ENCODE results near the gene POLR3E.
A peak's percentile ranks its signal among the peaks of the same experiment; 100 is the strongest.
"Not testable (repeated sequence)": the region's sequence is repeated elsewhere in the genome, so short reads cannot be mapped to it uniquely, and the experiment has no call there.

Gene POLR3E

GRCh38 chr16:22292320-22292719, 4.9 kb upstream of the POLR3E start:
- no peak for DNase-seq (ENCODE audit: low read depth)

- no peak for DNase-seq (ENCODE audit: low read depth)
Observed at GRCh38 chr16:22293137-22294106, 3.8 kb upstream of the POLR3E start.

GRCh38 chr16:22296225-22297113, 740 bp upstream of the POLR3E start:
- no peak for DNase-seq (ENCODE audit: low read depth)

GRCh38 chr16:22297871-22298733, 893 bp downstream of the POLR3E start:
- DNase-seq (ENCODE audit: low read depth) = peak; percentile 55

- DNase-seq (ENCODE audit: low read depth) = no peak
Observed at GRCh38 chr16:22299036-22299435, 1.8 kb downstream of the POLR3E start.

- no peak for DNase-seq (ENCODE audit: low read depth)
Observed at GRCh38 chr16:22300427-22301071, 3.3 kb downstream of the POLR3E start.

GRCh38 chr16:22301423-22301822, 4.2 kb downstream of the POLR3E start:
- DNase-seq (ENCODE audit: low read depth) = not testable (repeated sequence)

GRCh38 chr16:22302776-22303363, 5.7 kb downstream of the POLR3E start:
- no peak for DNase-seq (ENCODE audit: low read depth)

- no peak for DNase-seq (ENCODE audit: low read depth)
Observed at GRCh38 chr16:22304411-22304810, 7.2 kb downstream of the POLR3E start.

GRCh38 chr16:22306788-22307187, 9.6 kb downstream of the POLR3E start:
- no peak for DNase-seq (ENCODE audit: low read depth)

- no peak for DNase-seq (ENCODE audit: low read depth)
Observed at GRCh38 chr16:22307838-22308237, 10.6 kb downstream of the POLR3E start.

- DNase-seq (ENCODE audit: low read depth) = no peak
Observed at GRCh38 chr16:22308824-22309520, 11.8 kb downstream of the POLR3E start.

GRCh38 chr16:22311520-22311919, 14.3 kb downstream of the POLR3E start:
- DNase-seq (ENCODE audit: low read depth) = no peak

- DNase-seq (ENCODE audit: low read depth) = no peak
Observed at GRCh38 chr16:22312897-22313781, 15.9 kb downstream of the POLR3E start.

- DNase-seq (ENCODE audit: low read depth) = no peak
Observed at GRCh38 chr16:22313876-22314470, 16.8 kb downstream of the POLR3E start.

- no peak for DNase-seq (ENCODE audit: low read depth)
Observed at GRCh38 chr16:22314661-22315626, 17.7 kb downstream of the POLR3E start.

- no peak for DNase-seq (ENCODE audit: low read depth)
Observed at GRCh38 chr16:22315979-22316378, 18.8 kb downstream of the POLR3E start.

- DNase-seq (ENCODE audit: low read depth) = no peak
Observed at GRCh38 chr16:22316411-22316811, 19.2 kb downstream of the POLR3E start.
